H1 (cell line): ENCODE results near the gene DIPK1C. TPM values are rescaled to one million over a fixed set of nuclear protein-coding genes. Genes with fewer than 3 reads are reported as not detected.

Experiments
- RAD21 ChIP-seq, 2 experiments: IDR thresholded peaks in 1 of 2; conservative IDR thresholded peaks in 1 of 2; 2 replicates each; pipeline ENCODE4 v1.6.1; 2011; ENCODE audit warnings: low read depth in 2 of 2, low read length in 2 of 2, improper control_type of control experiment in 1 of 2, inconsistent platforms in 1 of 2, mild to moderate bottlenecking in 1 of 2, moderate library complexity in 1 of 2
- polyA plus RNA-seq, 7 experiments: library from polyadenylated mRNA; depleted of rRNA in 3 of 7; stranded (reverse) in 5 of 7; unstranded in 2 of 7; fragments of >200 nt in 5 of 7; fragments of 200-250 nt in 2 of 7; gene quantifications; 1 replicate in 5 of 7; 2 replicates in 1 of 7; 4 replicates in 1 of 7; pipeline versions ENCODE4 v1.2.1 to v1.2.3, GENCODE V29; 2011 to 2013; ENCODE audit warnings: missing spikeins in 2 of 7, mixed read lengths in 2 of 7
- total RNA-seq: library from RNA; stranded (reverse); fragmentation: NEBNext Ultra II Directional; extraction: Animal tissue kit (Norgen Biotek cat#: 25700); gene quantifications from 2 replicates; pipeline ENCODE4 v1.2.1, GENCODE V29; 2021

The DIPK1C gene
- total and polyA plus RNA-seq, 2 of the 8 experiments (the other 6 are each of a cell fraction or from before 2014, with no cell fraction given) = 0.08 TPM; not detected in 1

DNA sequence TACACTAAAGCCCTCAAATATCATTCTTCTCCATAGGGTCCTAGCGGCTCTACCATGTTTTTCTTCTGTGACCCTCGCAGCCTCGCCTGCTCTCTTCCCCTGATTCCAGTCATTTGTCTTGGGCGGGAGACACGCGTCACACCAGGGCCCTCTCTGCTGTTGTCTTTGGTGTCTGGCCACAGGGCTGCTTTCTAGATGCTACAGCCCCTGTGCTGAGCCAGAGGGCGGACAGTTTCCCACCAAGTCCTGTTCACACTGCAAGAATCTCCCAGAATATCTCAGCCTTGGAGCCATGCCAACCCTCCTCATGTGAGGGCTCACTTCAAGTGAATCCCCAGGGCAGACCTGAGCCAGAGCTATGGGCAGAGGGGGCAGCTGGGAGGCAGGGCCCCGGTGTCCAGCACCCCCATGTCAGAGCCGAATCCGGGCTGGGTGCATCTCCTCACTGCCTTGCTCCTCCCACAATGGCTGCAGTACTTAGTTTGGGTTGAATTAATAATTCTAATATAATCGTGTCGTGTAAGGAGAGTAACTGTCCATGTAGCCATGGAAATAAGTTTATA, 42.1 kb downstream of the DIPK1C start (continued):
- no peak for TF ChIP-seq RAD21 (IDR thresholded peaks at IDR 0.05 in 1 of 2, conservative IDR thresholded peaks at IDR 0.05 in 1 of 2; ENCODE audit: low read depth in 2 of 2, low read length in 2 of 2)
